Measurements from ENCODE around the gene VWF.
"Not testable (repeated sequence)": the region's sequence is repeated elsewhere in the genome, so short reads cannot be mapped to it uniquely, and the experiment has no call there.

GRCh38 chr12:6148722-6149121, 24.3 kb upstream of the VWF start:
- not testable (repeated sequence) for TF ChIP-seq POLR2A, CTCF, EP300 (IDR thresholded peaks at IDR 0.05)
